Heart left ventricle (tissue), 13 donors: ENCODE results near the gene SFT2D3.

Experiments
- POLR2A ChIP-seq, 2 donors: fragments of 450-650 bp; IDR thresholded peaks; one replicate each; pipeline ENCODE4 v1.6.1; 2017; ENCODE audit warnings: antibody characterized with exemption in 2 of 2, mild to moderate bottlenecking in 2 of 2, moderate library complexity in 2 of 2
- TF ChIP-seq, protein P1 (sequence below), 12 donors: fragments of 200-600 bp; sonication (generic) in 4 of 12; IDR thresholded peaks; one replicate each; pipeline versions ENCODE4 v1.5.0 to v1.8.0; 2018 to 2022; ENCODE audit warnings: antibody characterized with exemption in 12 of 12, mild to moderate bottlenecking in 5 of 12
- donor health status: ischemic (EF 13 %, LVEDD 7.1; RV severe dilation, severe dysfunction).
- donor health status: DM: no; HTN: yes; CAD: no.
- donor health status: DM: no; HTN: no; CAD: no.
- donor health status: ischemic (EF 25% LVEDD 6.9; RV normal size, moderate dysfunction).
- donor health status: ischemic (EF 25% LVEDD 5.7; RV mildly dilated, moderate dysfunction).
- donor health status: ischemic (EF 35%, LVEDD 5.7; RV mildly dilated, moderate dysfunction).
- donor health status: nonischemic (EF 11% LVEDD 7.7; RV severe dilation, severe dysfunction).
- donor health status: DM: yes; HTN: yes; CAD: no.
- donor health status: PGD.
- donor health status: ischemic (EF 29% LVEDD 5.4; RV normal size, mild dysfunction).
- donor health status: nonischemic (EF 23%, LVEDD 6.1; RV moderate dilation, normal function).

DNA sequence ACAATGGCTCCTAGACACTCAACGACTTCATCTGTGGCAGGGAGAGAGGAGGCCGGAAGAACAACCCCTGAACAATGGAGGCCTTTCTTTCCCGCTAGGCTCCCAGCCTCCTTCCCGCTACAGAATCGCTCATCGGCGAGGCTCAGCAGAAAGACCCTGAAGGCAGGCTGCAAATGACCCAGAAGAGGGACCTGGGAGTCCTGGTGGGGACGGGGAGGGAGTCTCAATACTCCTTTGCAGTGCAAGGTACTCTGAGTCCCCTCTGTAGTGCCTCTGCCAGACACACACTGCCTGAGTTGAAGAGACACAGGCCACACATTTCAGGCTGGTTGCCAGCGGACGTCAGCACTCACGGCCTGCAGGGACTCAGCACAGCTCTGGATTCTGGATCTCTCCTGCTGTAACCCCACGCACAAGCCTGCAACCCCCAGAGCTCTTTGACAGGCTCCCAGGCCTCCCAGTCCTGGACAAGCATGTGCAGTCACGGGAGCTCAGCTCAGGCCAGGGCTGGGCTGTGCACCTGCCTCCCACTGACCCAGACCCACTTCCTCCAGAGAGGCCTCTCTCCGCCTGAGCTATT, 49.2 kb upstream of the SFT2D3 start:
- TF ChIP-seq, protein P1, sequence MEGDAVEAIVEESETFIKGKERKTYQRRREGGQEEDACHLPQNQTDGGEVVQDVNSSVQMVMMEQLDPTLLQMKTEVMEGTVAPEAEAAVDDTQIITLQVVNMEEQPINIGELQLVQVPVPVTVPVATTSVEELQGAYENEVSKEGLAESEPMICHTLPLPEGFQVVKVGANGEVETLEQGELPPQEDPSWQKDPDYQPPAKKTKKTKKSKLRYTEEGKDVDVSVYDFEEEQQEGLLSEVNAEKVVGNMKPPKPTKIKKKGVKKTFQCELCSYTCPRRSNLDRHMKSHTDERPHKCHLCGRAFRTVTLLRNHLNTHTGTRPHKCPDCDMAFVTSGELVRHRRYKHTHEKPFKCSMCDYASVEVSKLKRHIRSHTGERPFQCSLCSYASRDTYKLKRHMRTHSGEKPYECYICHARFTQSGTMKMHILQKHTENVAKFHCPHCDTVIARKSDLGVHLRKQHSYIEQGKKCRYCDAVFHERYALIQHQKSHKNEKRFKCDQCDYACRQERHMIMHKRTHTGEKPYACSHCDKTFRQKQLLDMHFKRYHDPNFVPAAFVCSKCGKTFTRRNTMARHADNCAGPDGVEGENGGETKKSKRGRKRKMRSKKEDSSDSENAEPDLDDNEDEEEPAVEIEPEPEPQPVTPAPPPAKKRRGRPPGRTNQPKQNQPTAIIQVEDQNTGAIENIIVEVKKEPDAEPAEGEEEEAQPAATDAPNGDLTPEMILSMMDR (IDR thresholded peaks at IDR 0.05): no peak
- TF ChIP-seq POLR2A (IDR thresholded peaks at IDR 0.05): no peak
